B cell (primary cell): ENCODE results near the gene NYAP2. TPM values are rescaled to one million over a fixed set of nuclear protein-coding genes. Genes with fewer than 3 reads are reported as not detected.

Experiments
- ATAC-seq: fragments of 200-7000 bp; cut with Tn5 transposase; one replicate; pipeline ENCODE4 v1.10.0; 2021; ENCODE audit warnings: low read depth, mild to moderate bottlenecking, moderate number of reproducible peaks, moderate library complexity
- CTCF ChIA-PET: fragments of 350-600 bp; sonication (Branson Sonifier 250); formaldehyde crosslinking; loops from one replicate; lab custom pipeline; 2021; ENCODE audit warnings: antibody characterized with exemption, inconsistent platforms; lab: Charles Lee
- POLR2A ChIA-PET: fragments of 350-600 bp; sonication (Branson Sonifier 250); formaldehyde crosslinking; loops from one replicate; lab custom pipeline; 2021; ENCODE audit warnings: antibody characterized with exemption; lab: Charles Lee
- DNase-seq: peaks from one replicate; pipeline ENCODE4 v3.0.0; 2013
- H2AFZ ChIP-seq: 2 replicates; pipeline ENCODE4 v1.6.1; 2012; ENCODE audit warnings: mild to moderate bottlenecking, low read depth, low read length; ENCODE audit not compliant: insufficient read depth, poor library complexity, severe bottlenecking
- H3K27ac ChIP-seq, 2 donors: 1 replicate in 1 of 2; 2 replicates in 1 of 2; pipeline ENCODE4 v1.5.1; 2012 to 2013; ENCODE audit warnings: low read length in 2 of 2, mild to moderate bottlenecking in 2 of 2, moderate library complexity in 1 of 2
- H3K27me3 ChIP-seq, 4 experiments: fragments of 200-600 bp in 1 of 4; sonication (generic) in 1 of 4; replicated peaks in 1 of 4; 1 replicate in 2 of 4; 2 replicates in 2 of 4; pipeline versions ENCODE4 v1.6.1 to v1.7.0; 2013 to 2016; ENCODE audit warnings: low read length in 3 of 4, mild to moderate bottlenecking in 2 of 4, mixed read lengths in 1 of 4, moderate library complexity in 1 of 4; ENCODE audit not compliant: insufficient read depth in 4 of 4, control insufficient read depth in 3 of 4; ENCODE audit errors: control extremely low read depth in 1 of 4
- H3K36me3 ChIP-seq, 2 experiments: replicated peaks in 1 of 2; 1 replicate in 1 of 2; 2 replicates in 1 of 2; pipeline versions ENCODE4 v1.6.1 to v1.7.1; 2013; ENCODE audit warnings: low read length in 1 of 2; ENCODE audit not compliant: insufficient read depth in 2 of 2, control insufficient read depth in 1 of 2; ENCODE audit errors: control extremely low read depth in 1 of 2, extremely low read depth in 1 of 2
- H3K4me1 ChIP-seq, 2 donors: fragments of 200-600 bp in 1 of 2; sonication (generic) in 1 of 2; 1 replicate in 1 of 2; 2 replicates in 1 of 2; pipeline versions ENCODE4 v1.5.1 to v1.6.1; 2013 to 2017; ENCODE audit warnings: low read length in 2 of 2; ENCODE audit not compliant: control insufficient read depth in 2 of 2, insufficient read depth in 2 of 2
- H3K4me2 ChIP-seq: replicated peaks from 2 replicates; pipeline ENCODE3; 2012; ENCODE audit warnings: mild to moderate bottlenecking, low read depth, low read length; ENCODE audit not compliant: poor library complexity, severe bottlenecking
- H3K4me3 ChIP-seq, 5 experiments: fragments of 200-600 bp in 1 of 5; sonication (generic) in 1 of 5; 1 replicate in 3 of 5; 2 replicates in 2 of 5; pipeline versions ENCODE4 v1.5.1 to v1.7.0; 2011 to 2016; ENCODE audit warnings: low read length in 4 of 5, mild to moderate bottlenecking in 4 of 5, low read depth in 2 of 5, control low read depth in 1 of 5, moderate library complexity in 1 of 5; ENCODE audit not compliant: insufficient read depth in 1 of 5; ENCODE audit errors: control extremely low read depth in 1 of 5, extremely low read depth in 1 of 5
- H3K79me2 ChIP-seq: fragments of 200-600 bp; sonication (generic); one replicate; pipeline ENCODE4 v1.6.0; 2016; ENCODE audit warnings: low read length; ENCODE audit not compliant: control insufficient read depth, insufficient read depth
- H3K9ac ChIP-seq: fragments of 200-600 bp; sonication (generic); 2 replicates; pipeline ENCODE4 v1.6.1; 2017; ENCODE audit warnings: mild to moderate bottlenecking, low read length, moderate library complexity
- H3K9me3 ChIP-seq, 3 donors: one replicate each; pipeline versions ENCODE4 v1.6.1 to v1.7.1; 2013; ENCODE audit warnings: low read length in 2 of 3; ENCODE audit not compliant: control insufficient read depth in 2 of 3, insufficient read depth in 1 of 3; ENCODE audit errors: control extremely low read depth in 1 of 3
- H4K20me1 ChIP-seq: 2 replicates; pipeline ENCODE4 v1.6.0; 2012; ENCODE audit warnings: mild to moderate bottlenecking, low read length; ENCODE audit not compliant: insufficient read depth, control insufficient read depth, poor library complexity, severe bottlenecking
- H3K27ac Mint-ChIP-seq: one replicate; pipeline ENCODE4 v1.8.0; 2021; ENCODE audit warnings: mixed read lengths
- H3K27me3 Mint-ChIP-seq: one replicate; pipeline ENCODE4 v1.8.0; 2021; ENCODE audit warnings: mixed read lengths
- H3K4me1 Mint-ChIP-seq: one replicate; pipeline ENCODE4 v1.8.0; 2021; ENCODE audit warnings: mixed read lengths
- H3K4me3 Mint-ChIP-seq: one replicate; pipeline ENCODE4 v1.8.0; 2021; ENCODE audit warnings: mixed read lengths
- H3K9me3 Mint-ChIP-seq: one replicate; pipeline ENCODE4 v1.8.0; 2022; ENCODE audit warnings: mixed read lengths; ENCODE audit not compliant: insufficient read depth
- EZH2 ChIP-seq: IDR thresholded peaks from 2 replicates; pipeline ENCODE4 v1.6.1; 2012; ENCODE audit warnings: borderline replicate concordance, low read depth, mild to moderate bottlenecking, moderate library complexity, low read length; ENCODE audit not compliant: insufficient read depth, poor library complexity, severe bottlenecking
- WGBS: methylation state at CpG from one replicate; pipeline ENCODE4 v1.1.5; 2013; ENCODE audit warnings: missing lambda C conversion rate; ENCODE audit not compliant: insufficient coverage; 5-methylcytosine and 5-hydroxymethylcytosine counted together
- intact Hi-C: fragments of 100-400 bp; cut with micrococcal nuclease; formaldehyde crosslinking; loops from one replicate; pipeline ENCODE4 v1.10.0; 2022
- polyA plus RNA-seq: library from polyadenylated mRNA; depleted of rRNA; stranded (reverse); fragments of >200 nt; gene quantifications from 2 replicates; pipeline ENCODE4 v1.2.3, GENCODE V29; 2012
- total RNA-seq, 2 donors: library from RNA; stranded (reverse); fragments of 120-200 nt in 1 of 2; gene quantifications; 1 replicate in 1 of 2; 2 replicates in 1 of 2; pipeline versions ENCODE4 v1.2.3 to v1.2.4, GENCODE V29; 2013 to 2022
- TF ChIP-seq, protein P1 (sequence below): fragments of 200-600 bp; IDR thresholded peaks from one replicate; pipeline ENCODE4 v1.8.0; 2022; ENCODE audit warnings: antibody characterized with exemption, mild to moderate bottlenecking

NYAP2 gene
- total and polyA plus RNA-seq, 2 donors (not counting 1 experiment from before 2014, with no cell fraction given): 0.12 to 0.17 TPM

DNA sequence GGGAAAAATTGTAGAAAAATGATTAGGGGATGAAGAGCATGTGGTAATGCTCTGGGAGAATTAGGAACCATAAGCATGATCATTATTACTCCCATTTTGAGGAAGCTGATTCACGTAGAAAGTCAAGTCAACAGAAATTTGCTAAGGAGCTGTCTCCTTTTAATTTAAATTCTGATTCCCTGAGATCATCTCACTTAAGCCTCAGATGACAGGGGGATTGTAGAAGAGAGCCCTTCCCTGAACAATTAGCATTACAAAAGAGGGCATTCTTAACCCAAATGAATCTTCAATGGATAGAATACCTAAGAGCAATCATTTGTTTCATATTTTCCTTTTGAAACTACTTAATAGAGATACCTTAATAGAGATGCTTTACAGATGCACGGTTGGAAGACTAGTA lies 267.9 kb downstream of the NYAP2 start:
- H3K27ac Mint-ChIP-seq: no peak overlapping the region
- TF ChIP-seq, protein P1, sequence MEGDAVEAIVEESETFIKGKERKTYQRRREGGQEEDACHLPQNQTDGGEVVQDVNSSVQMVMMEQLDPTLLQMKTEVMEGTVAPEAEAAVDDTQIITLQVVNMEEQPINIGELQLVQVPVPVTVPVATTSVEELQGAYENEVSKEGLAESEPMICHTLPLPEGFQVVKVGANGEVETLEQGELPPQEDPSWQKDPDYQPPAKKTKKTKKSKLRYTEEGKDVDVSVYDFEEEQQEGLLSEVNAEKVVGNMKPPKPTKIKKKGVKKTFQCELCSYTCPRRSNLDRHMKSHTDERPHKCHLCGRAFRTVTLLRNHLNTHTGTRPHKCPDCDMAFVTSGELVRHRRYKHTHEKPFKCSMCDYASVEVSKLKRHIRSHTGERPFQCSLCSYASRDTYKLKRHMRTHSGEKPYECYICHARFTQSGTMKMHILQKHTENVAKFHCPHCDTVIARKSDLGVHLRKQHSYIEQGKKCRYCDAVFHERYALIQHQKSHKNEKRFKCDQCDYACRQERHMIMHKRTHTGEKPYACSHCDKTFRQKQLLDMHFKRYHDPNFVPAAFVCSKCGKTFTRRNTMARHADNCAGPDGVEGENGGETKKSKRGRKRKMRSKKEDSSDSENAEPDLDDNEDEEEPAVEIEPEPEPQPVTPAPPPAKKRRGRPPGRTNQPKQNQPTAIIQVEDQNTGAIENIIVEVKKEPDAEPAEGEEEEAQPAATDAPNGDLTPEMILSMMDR: no peak
- TF ChIP-seq EZH2: no peak
- CTCF ChIA-PET: interaction anchor here (0.8 to 3.0 kb wide), 5 partner anchors 9 to 1571 kb away, joined by 3 to 18 read pairs (median 4); no protein-coding TSS in a partner anchor

DNA sequence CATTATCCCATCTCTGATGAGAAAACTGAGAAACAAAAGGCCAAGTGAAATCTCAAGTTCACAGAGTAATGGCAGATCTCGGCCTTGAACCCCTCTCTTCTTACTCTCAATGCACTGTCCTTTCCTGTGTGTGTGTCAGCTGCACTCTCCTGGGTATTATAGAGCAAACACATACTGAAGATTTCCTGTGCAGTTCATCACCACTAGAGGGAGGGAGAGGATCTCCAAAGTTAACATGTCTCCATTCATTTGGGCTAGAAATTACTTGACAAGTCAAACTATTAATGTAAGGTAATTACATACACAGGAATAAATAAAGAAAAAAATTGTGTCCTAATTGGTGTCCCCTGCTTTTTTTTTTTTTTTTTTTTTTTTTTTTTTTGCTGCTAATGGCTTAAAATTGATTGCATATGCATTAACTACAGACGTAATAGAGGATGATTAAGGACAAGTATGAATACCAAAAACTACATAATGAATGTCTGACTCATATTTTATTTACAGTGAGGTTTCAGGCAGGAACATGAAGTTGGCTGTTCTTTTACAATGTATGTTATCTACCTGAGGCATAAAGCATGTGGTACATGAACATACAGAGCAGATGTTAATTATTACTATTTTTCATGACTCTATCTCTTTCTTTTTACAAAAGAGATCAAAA lies 269.2 kb downstream of the NYAP2 start:
- DNase-seq (peak; percentile 67), ATAC-seq (peak; percentile 60)
- TF ChIP-seq, protein P1: peak; percentile 84
- no peak for TF ChIP-seq EZH2
- no peaks in the 10 kb centered on the region for H3K9me3 ChIP-seq
- H3K9me3 Mint-ChIP-seq: no peaks in the 10 kb centered on the region
- no CpG with 5 or more reads among the region's 2 CpGs for WGBS
- H3K36me3 ChIP-seq: no peaks in the 10 kb centered on the region
- no peaks in the 10 kb centered on the region for H3K4me1 ChIP-seq
- no peaks in the 10 kb centered on the region for H3K79me2 ChIP-seq
- H4K20me1 ChIP-seq: no peaks in the 10 kb centered on the region
- no peaks in the 10 kb centered on the region for H3K27me3 ChIP-seq
- H2AFZ ChIP-seq: no peak overlapping the region
- intact Hi-C loops: loop anchor here (1.0 kb wide), 2 partner anchors 1134 to 1439 kb away; no protein-coding TSS in a partner anchor
- no peaks in the 10 kb centered on the region for H3K4me1 Mint-ChIP-seq
- CTCF ChIA-PET: interaction anchor here (0.7 to 2.3 kb wide), 16 partner anchors 8 to 1825 kb away, joined by 3 to 19 read pairs (median 4); no protein-coding TSS in a partner anchor
- no peak overlapping the region for H3K9ac ChIP-seq
- no peak overlapping the region for H3K4me3 ChIP-seq
- H3K27ac Mint-ChIP-seq: no peak overlapping the region
- no peak overlapping the region for H3K27ac ChIP-seq
- H3K27me3 Mint-ChIP-seq: peaks cover 3% of the 10 kb centered on the region
- H3K4me3 Mint-ChIP-seq: no peak overlapping the region
- H3K4me2 ChIP-seq: no peak overlapping the region
- POLR2A ChIA-PET: no interaction called here

More for the DNA sequence above, 267.9 kb downstream of the NYAP2 start:
- DNase-seq: no peak
- no peak overlapping the region for H3K9ac ChIP-seq
- Mint-ChIP-seq H3K4me3 (no peak overlapping the region), H3K4me1 (no peaks in the 10 kb centered on the region), H3K27me3 (peaks cover 11% of the 10 kb centered on the region), H3K9me3 (no peaks in the 10 kb centered on the region)
- no peak overlapping the region for H3K4me3 ChIP-seq
- H3K27me3 ChIP-seq: peaks cover 0 to 5% (median 0%) of the 10 kb centered on the region in 4 experiments
- H4K20me1 ChIP-seq: no peaks in the 10 kb centered on the region
- no peak overlapping the region for H3K27ac ChIP-seq
- H2AFZ ChIP-seq: no peak overlapping the region
- H3K79me2 ChIP-seq: no peaks in the 10 kb centered on the region
- no peak for ATAC-seq
- no peaks in the 10 kb centered on the region for H3K4me1 ChIP-seq
- no peaks in the 10 kb centered on the region for H3K9me3 ChIP-seq
- H3K36me3 ChIP-seq: no peaks in the 10 kb centered on the region
- POLR2A ChIA-PET: no interaction called here
- intact Hi-C loops: no loop called here
- no CpG with 5 or more reads among the region's 2 CpGs for WGBS
- H3K4me2 ChIP-seq: no peak overlapping the region
